ENCODE data around the gene COL4A4.

COL4A4 gene

GRCh38 chr2:227016894-227017293, 147.1 kb downstream of the COL4A4 start:
- TF ChIP-seq ZBTB49 (tag by site-specific recombination; IDR thresholded peaks at IDR 0.05; ENCODE audit: low read depth) (no peak), ZNF555 (tag by site-specific recombination; conservative IDR thresholded peaks at IDR 0.05) (no peak), ZSCAN5A (tag by site-specific recombination; IDR thresholded peaks at IDR 0.05) (no peak), ZFHX2 (tag by site-specific recombination; conservative IDR thresholded peaks at IDR 0.05) (no peak), ZSCAN18 (tag by site-specific recombination; IDR thresholded peaks at IDR 0.05) (no peak), ZNF544 (tag by site-specific recombination; IDR thresholded peaks at IDR 0.05) (no peak), ZNF211 (tag by site-specific recombination; IDR thresholded peaks at IDR 0.05; ENCODE audit: low read depth) (no peak), ZNF830 (tag by site-specific recombination; IDR thresholded peaks at IDR 0.05; ENCODE audit: low read depth) (no peak), HOXA7 (CRISPR knock-in tag; IDR thresholded peaks at IDR 0.05; ENCODE audit: borderline replicate concordance) (no peak), ZNF26 (tag by site-specific recombination; IDR thresholded peaks at IDR 0.05) (no peak), ZNF610 (tag by site-specific recombination; IDR thresholded peaks at IDR 0.05; ENCODE audit: borderline replicate concordance) (no peak), ZNF785 (tag by site-specific recombination; IDR thresholded peaks at IDR 0.05) (no peak), SCRT2 (tag by site-specific recombination; IDR thresholded peaks at IDR 0.05) (no peak), ZNF302 (tag by site-specific recombination; IDR thresholded peaks at IDR 0.05; ENCODE audit: low read depth) (no peak), ZNF248 (tag by site-specific recombination; IDR thresholded peaks at IDR 0.05) (no peak)
- POLR2A ChIA-PET: no interaction called here
- Histone ChIP-seq H3K4me1 (ENCODE audit: control insufficient read depth, insufficient read depth, low read length) (no peaks in the 10 kb centered on the region), H3K27ac (ENCODE audit: extremely low read depth, low read depth, low read length) (no peak overlapping the region), H3K9me3 (ENCODE audit: control insufficient read depth, insufficient read depth, low read depth, low read length) (no peaks in the 10 kb centered on the region), H3K36me3 (ENCODE audit: control insufficient read depth in 2 of 2, insufficient read depth in 1 of 2, low read length in 2 of 2) (no peaks in the 10 kb centered on the region), H3K4me3 (ENCODE audit: low read depth, low read length) (no peak overlapping the region)
- CTCF ChIA-PET: interaction anchor here (0.7 kb wide), 1 partner anchor 31 kb away, joined by 5 read pairs; no protein-coding TSS in a partner anchor

GRCh38 chr2:227013881-227014280, 150.1 kb downstream of the COL4A4 start:
- no peak for TF ChIP-seq ZNF223 (tag by site-specific recombination; IDR thresholded peaks at IDR 0.05)
- no peak for TF ChIP-seq ZBTB6 (tag by site-specific recombination; IDR thresholded peaks at IDR 0.05)
- no peak for TF ChIP-seq ZNF510 (tag by site-specific recombination; IDR thresholded peaks at IDR 0.05; ENCODE audit: insufficient replicate concordance)
- no peak for TF ChIP-seq ZNF10 (tag by site-specific recombination; IDR thresholded peaks at IDR 0.05)
- no peak for TF ChIP-seq ZNF398 (tag by site-specific recombination; IDR thresholded peaks at IDR 0.05)
- no peak for TF ChIP-seq ZNF202 (tag by site-specific recombination; IDR thresholded peaks at IDR 0.05; ENCODE audit: borderline replicate concordance)
- TF ChIP-seq ZNF133 (tag by site-specific recombination; IDR thresholded peaks at IDR 0.05): no peak
- TF ChIP-seq ZNF473 (tag by site-specific recombination; IDR thresholded peaks at IDR 0.05): no peak
- no peak for TF ChIP-seq ZBTB48 (tag by site-specific recombination; IDR thresholded peaks at IDR 0.05)
- Histone ChIP-seq H3K4me3 (ENCODE audit: low read depth, low read length) (no peak overlapping the region), H3K27ac (ENCODE audit: extremely low read depth, low read depth, low read length) (no peak overlapping the region), H3K4me1 (ENCODE audit: control insufficient read depth, insufficient read depth, low read length) (no peaks in the 10 kb centered on the region), H3K9me3 (ENCODE audit: control insufficient read depth, insufficient read depth, low read depth, low read length) (no peaks in the 10 kb centered on the region), H3K36me3 (ENCODE audit: control insufficient read depth in 2 of 2, insufficient read depth in 1 of 2, low read length in 2 of 2) (no peaks in the 10 kb centered on the region)
- ChIA-PET POLR2A (no interaction called here), CTCF (no interaction called here)

Measured in HEK293 (cell line).